ENCODE data around the gene EPN2.

DNA sequence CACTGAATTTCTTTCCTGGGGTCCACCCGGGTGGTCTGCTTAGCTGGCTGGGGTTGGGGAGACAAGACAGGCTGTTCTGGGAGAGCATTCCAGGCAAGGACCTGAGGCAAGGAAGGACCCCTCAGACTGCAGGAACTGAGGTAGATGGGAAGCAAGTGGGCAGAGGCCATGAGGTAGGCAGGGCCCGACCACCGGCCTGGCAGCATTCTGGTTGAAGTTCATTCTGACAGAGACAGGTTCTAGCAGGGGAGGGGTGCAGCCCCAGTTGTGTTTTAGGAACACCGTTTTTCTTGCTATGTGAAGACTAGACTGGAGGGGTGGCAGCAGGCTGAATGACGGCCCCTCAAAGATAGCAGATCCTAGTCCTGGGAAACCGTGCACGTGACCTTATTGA is 107.9 kb downstream of the EPN2 start:
- TF ChIP-seq NR2C1 (IDR thresholded peaks at IDR 0.05) = no peak
- no peak for TF ChIP-seq MLLT1 (IDR thresholded peaks at IDR 0.05)
- no peak for TF ChIP-seq BHLHE40 (IDR thresholded peaks at IDR 0.05; ENCODE audit: borderline replicate concordance in 1 of 2, low read depth in 2 of 2, low read length in 1 of 2)
- TF ChIP-seq EZH2 (IDR thresholded peaks at IDR 0.05; ENCODE audit: borderline replicate concordance, control insufficient read depth, low read depth, low read length) = no peak

All from GM12878 (cell line).